HG02759 (cell line): ENCODE results near the gene ZNF625.

ENCODE experiments used
- ATAC-seq: cut with Tn5 transposase; IDR thresholded peaks from one replicate; pipeline ENCODE4 v1.9.1; 2021; ENCODE audit warnings: mild to moderate bottlenecking, moderate library complexity; ENCODE audit not compliant: unreplicated experiment

ZNF625 gene

GRCh38 chr19:12156223-12157058, at the start of gene ZNF625:
ZNF625 (minus strand) TSS chr19:12156734; CDS start chr19:12156558, 176 bp downstream.
- peak; percentile 86 for ATAC-seq

GRCh38 chr19:12205296-12205695, 48.8 kb upstream of the ZNF625 start:
- no peak for ATAC-seq

GRCh38 chr19:12202250-12202649, 45.7 kb upstream of the ZNF625 start:
- no peak for ATAC-seq

GRCh38 chr19:12199757-12200419, 43.4 kb upstream of the ZNF625 start:
- no peak for ATAC-seq

- no peak for ATAC-seq
Measured at GRCh38 chr19:12198136-12198535, 41.6 kb upstream of the ZNF625 start.

GRCh38 chr19:12194827-12195731, 38.5 kb upstream of the ZNF625 start:
- ATAC-seq = no peak

- no peak for ATAC-seq
Measured at GRCh38 chr19:12187625-12188024, 31.1 kb upstream of the ZNF625 start.

- ATAC-seq = no peak
Measured at GRCh38 chr19:12180377-12180776, 23.8 kb upstream of the ZNF625 start.

GRCh38 chr19:12166626-12167025, 10.1 kb upstream of the ZNF625 start:
- no peak for ATAC-seq

GRCh38 chr19:12163826-12164225, 7.3 kb upstream of the ZNF625 start:
- ATAC-seq = no peak

GRCh38 chr19:12162882-12163806, 6.6 kb upstream of the ZNF625 start, which contains the start of gene ZNF136:
ZNF136 (plus strand) TSS chr19:12163096; CDS start chr19:12163204, 108 bp downstream.
- peak; percentile 94 for ATAC-seq

- ATAC-seq = no peak
Measured at GRCh38 chr19:12162513-12162881, 6.0 kb upstream of the ZNF625 start.

GRCh38 chr19:12159773-12160414, 3.4 kb upstream of the ZNF625 start:
- no peak for ATAC-seq

GRCh38 chr19:12155324-12155860, 1.1 kb downstream of the ZNF625 start:
- no peak for ATAC-seq

- no peak for ATAC-seq
Measured at GRCh38 chr19:12145348-12145747, 11.2 kb downstream of the ZNF625 start.

GRCh38 chr19:12141405-12141736, 15.2 kb downstream of the ZNF625 start:
- no peak for ATAC-seq

GRCh38 chr19:12140545-12141404, 15.8 kb downstream of the ZNF625 start:
- peak; percentile 49 for ATAC-seq

GRCh38 chr19:12139885-12140544, 16.5 kb downstream of the ZNF625 start, which contains the start of gene ZNF20:
ZNF20 (minus strand) TSS chr19:12140350; CDS start chr19:12140182, 168 bp downstream.
- ATAC-seq = peak; percentile 92
